GM18909 (cell line): ENCODE data around the gene ADAMTSL3.
"Not testable (repeated sequence)": the region's sequence is repeated elsewhere in the genome, so short reads cannot be mapped to it uniquely, and the experiment has no call there.

ENCODE experiments used
- ATAC-seq: cut with Tn5 transposase; IDR thresholded peaks from one replicate; pipeline ENCODE4 v1.9.1; 2021; ENCODE audit warnings: mild to moderate bottlenecking; ENCODE audit not compliant: unreplicated experiment, poor library complexity

Gene ADAMTSL3

DNA sequence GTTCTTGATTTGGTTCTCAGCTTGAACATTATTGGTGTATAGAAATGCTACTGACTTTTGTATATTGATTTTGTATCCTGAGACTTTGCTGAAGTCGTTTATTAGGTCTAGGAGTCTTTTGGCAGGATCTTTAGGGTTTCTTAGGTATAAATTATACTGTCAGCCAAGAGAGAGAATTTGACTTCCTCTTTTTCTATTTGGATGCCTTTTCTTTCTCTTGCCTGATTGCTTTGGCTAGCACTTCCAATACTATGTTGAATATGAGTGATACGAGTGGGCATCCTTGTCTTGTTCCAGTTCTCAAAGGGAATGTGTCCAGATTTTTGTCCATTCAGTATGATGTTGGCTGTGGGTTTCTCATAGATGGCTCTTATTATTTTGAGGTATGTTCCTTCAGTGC is 409.8 kb downstream of the ADAMTSL3 start:
- not testable (repeated sequence) for ATAC-seq

DNA sequence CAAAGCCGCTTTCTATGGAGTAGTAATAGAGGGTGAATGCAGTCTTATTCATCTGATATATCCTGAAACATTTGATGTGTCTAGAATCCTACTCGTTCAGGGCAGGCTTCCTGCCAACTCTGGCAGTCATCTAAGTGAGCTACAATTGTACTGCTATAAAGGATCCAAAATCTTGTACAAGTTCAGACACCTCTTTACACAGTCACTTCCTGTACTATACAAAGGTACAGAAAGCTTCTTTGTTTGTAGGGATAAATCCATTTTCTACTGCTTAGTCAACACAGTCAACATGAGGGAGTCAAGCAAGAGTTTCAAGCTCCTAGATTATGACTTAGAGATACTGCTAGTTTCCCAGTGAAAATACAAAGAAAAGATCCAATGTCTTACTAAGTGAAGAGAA is 414.8 kb downstream of the ADAMTSL3 start:
- not testable (repeated sequence) for ATAC-seq

DNA sequence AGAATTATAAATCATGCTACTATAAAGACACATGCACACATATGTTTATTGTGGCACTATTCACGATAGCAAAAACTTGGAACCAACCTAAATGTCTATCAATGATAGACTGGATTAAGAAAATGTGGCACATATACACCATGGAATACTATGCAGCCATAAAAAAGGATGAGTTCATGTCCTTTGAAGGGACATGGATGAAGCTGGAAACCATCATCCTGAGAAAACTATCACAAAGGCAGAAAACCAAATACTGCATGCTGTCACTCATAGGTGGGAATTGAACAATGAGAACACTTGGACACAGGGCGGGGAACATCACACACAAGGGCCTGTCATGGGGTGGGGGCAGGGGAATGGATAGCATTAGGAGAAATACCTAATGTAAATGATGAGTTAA is 424.1 kb downstream of the ADAMTSL3 start:
- not testable (repeated sequence) for ATAC-seq

DNA sequence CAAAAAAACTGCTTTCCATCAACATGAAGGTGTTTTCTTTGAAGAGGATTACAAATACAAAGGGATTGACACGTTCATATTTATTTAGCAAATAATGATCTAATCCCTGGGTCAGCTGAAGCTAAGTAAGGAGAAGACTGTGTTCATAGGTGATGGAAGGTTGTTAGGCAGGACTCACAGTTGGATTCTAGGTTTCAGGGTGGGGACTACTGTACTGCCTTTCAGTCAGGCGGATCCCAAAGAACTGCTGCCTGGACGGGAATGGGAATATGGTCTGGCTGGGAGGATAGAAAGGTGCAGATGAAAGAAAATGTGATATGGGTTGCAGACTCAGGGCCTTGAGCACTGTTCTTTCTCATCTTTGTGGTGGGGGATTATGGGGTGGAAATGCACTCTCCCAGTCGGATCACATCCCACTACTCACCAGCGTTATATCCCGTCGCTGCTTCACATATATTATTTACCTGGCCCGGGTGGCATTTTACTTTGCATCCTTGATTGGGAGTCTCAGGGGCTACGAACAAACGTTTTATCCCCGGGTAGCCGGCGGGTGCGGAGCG is 425.5 kb downstream of the ADAMTSL3 start:
- ATAC-seq = not testable (repeated sequence)

GRCh38 chr15:84079885-84080777 is 426.2 kb downstream of the ADAMTSL3 start:
- ATAC-seq = peak; percentile 82

- ATAC-seq = not testable (repeated sequence)
Observed at GRCh38 chr15:84080778-84081084, 426.8 kb downstream of the ADAMTSL3 start.

GRCh38 chr15:84081391-84082168 is 427.7 kb downstream of the ADAMTSL3 start:
- ATAC-seq = no peak

- ATAC-seq = no peak
Observed at GRCh38 chr15:84082739-84083138, 428.8 kb downstream of the ADAMTSL3 start.

DNA sequence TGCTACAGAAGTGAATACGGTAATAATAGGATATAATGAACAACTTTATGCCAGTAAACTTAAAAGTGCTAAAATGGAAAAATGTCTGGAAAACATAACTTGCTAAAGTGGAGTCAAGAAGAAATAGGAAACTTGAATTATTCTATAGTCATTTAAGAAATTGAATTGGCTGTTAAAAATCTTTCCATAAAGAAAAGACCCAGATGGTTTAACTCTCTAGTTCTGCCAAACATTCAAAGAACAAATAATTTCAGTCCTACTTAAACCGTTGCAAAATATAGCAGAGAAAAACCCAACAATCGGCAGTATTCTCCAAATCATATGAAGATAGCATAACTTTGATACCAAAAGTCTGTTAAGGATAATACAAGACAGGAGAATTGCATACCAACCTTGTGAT is 432.1 kb downstream of the ADAMTSL3 start:
- ATAC-seq = not testable (repeated sequence)
